IMR-90 (cell line): ENCODE results near the gene JMJD8. TPM values are rescaled to one million over a fixed set of nuclear protein-coding genes. Genes with fewer than 3 reads are reported as not detected.

Experiments used
- ATAC-seq: fragments of 200-7000 bp; cut with Tn5 transposase; 2 replicates; pipeline ENCODE4 v1.9.1; 2020; ENCODE audit warnings: low read depth, mild to moderate bottlenecking, moderate library complexity
- BruUV-seq: library from RNA; stranded (reverse); fragments of 400-500 nt; replicated peaks from 2 replicates; lab custom pipeline; 2021; lab: Mats Ljungman, UMichigan
- CTCF ChIA-PET: fragments of 300-600 bp; formaldehyde crosslinking; extraction: SDS; loops from one replicate; lab custom pipeline; 2021; ENCODE audit warnings: antibody characterized with exemption; lab: Yijun Ruan, JAX
- POLR2A ChIA-PET: fragments of 300-600 bp; sonication (Branson Sonifier 250); formaldehyde crosslinking; loops from one replicate; lab custom pipeline; 2022; ENCODE audit warnings: antibody characterized with exemption; ENCODE audit not compliant: unreplicated experiment; lab: Charles Lee
- DNase-seq: peaks from one replicate; pipeline ENCODE4 v3.0.0; 2013
- H2AFZ ChIP-seq: replicated peaks from 2 replicates; pipeline ENCODE3; 2013; ENCODE audit warnings: low read length, mild to moderate bottlenecking; ENCODE audit not compliant: poor library complexity
- H2AK5ac ChIP-seq: 2 replicates; pipeline ENCODE4 v1.6.1; 2013; ENCODE audit warnings: low read depth, low read length, inconsistent platforms
- H2AK9ac ChIP-seq: replicated peaks from 2 replicates; pipeline ENCODE3; 2013; ENCODE audit warnings: mild to moderate bottlenecking, low read depth, low read length, moderate library complexity; ENCODE audit not compliant: poor library complexity
- H2BK120ac ChIP-seq: 2 replicates; pipeline ENCODE4 v1.6.1; 2013; ENCODE audit warnings: low read depth, low read length, inconsistent platforms
- H2BK15ac ChIP-seq: 3 replicates; pipeline ENCODE4 v1.6.1; 2013; ENCODE audit warnings: low read depth, low read length, inconsistent platforms
- H2BK20ac ChIP-seq: 2 replicates; pipeline ENCODE4 v1.6.1; 2013; ENCODE audit warnings: low read depth, mild to moderate bottlenecking, inconsistent platforms, low read length, moderate library complexity
- H2BK5ac ChIP-seq: 2 replicates; pipeline ENCODE4 v1.6.1; 2013; ENCODE audit warnings: mild to moderate bottlenecking, low read depth, low read length, inconsistent platforms; ENCODE audit not compliant: poor library complexity, severe bottlenecking
- H3K14ac ChIP-seq: replicated peaks from 2 replicates; pipeline ENCODE4 v1.6.1; 2013; ENCODE audit warnings: low read depth, low read length, inconsistent platforms
- H3K18ac ChIP-seq: 2 replicates; pipeline ENCODE4 v1.6.1; 2013; ENCODE audit warnings: low read depth, low read length, control low read depth
- H3K23ac ChIP-seq: 2 replicates; pipeline ENCODE4 v1.6.1; 2013; ENCODE audit warnings: low read depth, low read length, inconsistent platforms
- H3K27ac ChIP-seq: 2 replicates; pipeline ENCODE4 v1.5.1; 2013; ENCODE audit warnings: mild to moderate bottlenecking, control low read depth, low read length; ENCODE audit not compliant: insufficient read depth
- H3K27me3 ChIP-seq: 2 replicates; pipeline ENCODE4 v1.6.1; 2013; ENCODE audit warnings: low read length; ENCODE audit not compliant: control insufficient read depth, insufficient read depth
- H3K36me3 ChIP-seq: 2 replicates; pipeline ENCODE4 v1.6.1; 2013; ENCODE audit warnings: low read length, mixed read lengths; ENCODE audit not compliant: control insufficient read depth, insufficient read depth
- H3K4ac ChIP-seq: 2 replicates; pipeline ENCODE4 v1.6.1; 2013; ENCODE audit warnings: low read depth, low read length, inconsistent platforms
- H3K4me1 ChIP-seq: 2 replicates; pipeline ENCODE4 v1.6.1; 2013; ENCODE audit warnings: low read length, mixed read lengths; ENCODE audit not compliant: control insufficient read depth, insufficient read depth
- H3K4me2 ChIP-seq: 2 replicates; pipeline ENCODE4 v1.6.1; 2013; ENCODE audit warnings: low read depth, mild to moderate bottlenecking, control low read depth, low read length, moderate library complexity
- H3K4me3 ChIP-seq: 2 replicates; pipeline ENCODE4 v1.5.1; 2013; ENCODE audit warnings: low read depth, mild to moderate bottlenecking, control low read depth, low read length, moderate library complexity; ENCODE audit not compliant: insufficient read depth
- H3K56ac ChIP-seq: 2 replicates; pipeline ENCODE4 v1.6.1; 2013; ENCODE audit warnings: low read length, inconsistent platforms; ENCODE audit not compliant: insufficient read depth; ENCODE audit errors: extremely low read depth
- H3K79me1 ChIP-seq, 2 experiments: 2 replicates each; pipeline ENCODE4 v1.6.1; 2013; ENCODE audit warnings: low read length in 2 of 2, inconsistent platforms in 1 of 2, low read depth in 1 of 2
- H3K9ac ChIP-seq: 2 replicates; pipeline ENCODE4 v1.6.1; 2013; ENCODE audit warnings: low read depth, low read length, control low read depth
- H3K9me1 ChIP-seq: 2 replicates; pipeline ENCODE4 v1.6.1; 2013; ENCODE audit warnings: low read length, inconsistent platforms; ENCODE audit not compliant: insufficient read depth
- H3K9me3 ChIP-seq: 2 replicates; pipeline ENCODE4 v1.6.1; 2013; ENCODE audit warnings: low read length; ENCODE audit not compliant: control insufficient read depth, insufficient read depth
- H4K20me1 ChIP-seq: 2 replicates; pipeline ENCODE4 v1.6.1; 2013; ENCODE audit warnings: low read length, inconsistent platforms; ENCODE audit not compliant: insufficient read depth
- H4K5ac ChIP-seq: 2 replicates; pipeline ENCODE4 v1.6.1; 2013; ENCODE audit warnings: mild to moderate bottlenecking, low read depth, low read length, control low read depth
- H4K8ac ChIP-seq, 2 experiments: 2 replicates each; pipeline ENCODE4 v1.6.1; 2013; ENCODE audit warnings: low read depth in 2 of 2, low read length in 2 of 2, control low read depth in 1 of 2, inconsistent platforms in 1 of 2
- H4K91ac ChIP-seq: 2 replicates; pipeline ENCODE4 v1.6.1; 2013; ENCODE audit warnings: low read depth, low read length, inconsistent platforms; ENCODE audit not compliant: insufficient read depth
- BHLHE40 ChIP-seq: fragments of 150-350 bp; IDR thresholded peaks from 2 replicates; pipeline ENCODE4 v1.6.1; 2016; ENCODE audit warnings: mild to moderate bottlenecking, low read depth, low read length
- CEBPB ChIP-seq: IDR thresholded peaks from 2 replicates; pipeline ENCODE4 v1.6.1; 2012; ENCODE audit warnings: low read depth, low read length, improper control_type of control experiment
- CHD1 ChIP-seq: IDR thresholded peaks from 2 replicates; pipeline ENCODE4 v1.6.1; 2012; ENCODE audit warnings: low read depth, low read length, improper control_type of control experiment
- CTCF ChIP-seq: conservative IDR thresholded peaks from 2 replicates; pipeline ENCODE4 v1.5.1; 2012; ENCODE audit warnings: mild to moderate bottlenecking, low read depth, low read length, improper control_type of control experiment
- ELK1 ChIP-seq: fragments of 150-350 bp; IDR thresholded peaks from 2 replicates; pipeline ENCODE4 v1.6.1; 2016; ENCODE audit warnings: low read depth, mild to moderate bottlenecking, low read length, moderate library complexity, borderline replicate concordance
- FOS ChIP-seq: fragments of 150-350 bp; IDR thresholded peaks from 2 replicates; pipeline ENCODE4 v1.6.1; 2016; ENCODE audit warnings: low read depth, low read length
- MAFK ChIP-seq: IDR thresholded peaks from 2 replicates; pipeline ENCODE4 v1.6.1; 2012; ENCODE audit warnings: low read depth, low read length, improper control_type of control experiment
- MAZ ChIP-seq: IDR thresholded peaks from 2 replicates; pipeline ENCODE4 v1.6.1; 2012; ENCODE audit warnings: low read depth, mild to moderate bottlenecking, low read length, improper control_type of control experiment, moderate library complexity, borderline replicate concordance
- MXI1 ChIP-seq: IDR thresholded peaks from 2 replicates; pipeline ENCODE4 v1.6.1; 2012; ENCODE audit warnings: low read depth, mild to moderate bottlenecking, low read length, moderate library complexity, borderline replicate concordance
- NFE2L2 ChIP-seq: fragments of 150-350 bp; IDR thresholded peaks from 2 replicates; pipeline ENCODE4 v1.6.1; 2016; ENCODE audit warnings: low read depth, mild to moderate bottlenecking, low read length
- POLR2A ChIP-seq: IDR thresholded peaks from 2 replicates; pipeline ENCODE4 v1.6.1; 2012; ENCODE audit warnings: mild to moderate bottlenecking, low read depth, low read length
- RAD21 ChIP-seq: IDR thresholded peaks from 2 replicates; pipeline ENCODE4 v1.6.1; 2012; ENCODE audit warnings: low read length, improper control_type of control experiment
- RCOR1 ChIP-seq: IDR thresholded peaks from 2 replicates; pipeline ENCODE4 v1.6.1; 2012; ENCODE audit warnings: mild to moderate bottlenecking, low read length, improper control_type of control experiment; ENCODE audit not compliant: insufficient replicate concordance
- RFX5 ChIP-seq: IDR thresholded peaks from 2 replicates; pipeline ENCODE4 v1.8.0; 2012; ENCODE audit warnings: low read depth, mild to moderate bottlenecking, low read length, moderate library complexity
- SMC3 ChIP-seq: fragments of 150-350 bp; IDR thresholded peaks from 2 replicates; pipeline ENCODE4 v1.6.1; 2016; ENCODE audit warnings: low read depth, mild to moderate bottlenecking, antibody characterized with exemption, low read length, moderate library complexity
- USF2 ChIP-seq: fragments of 150-350 bp; IDR thresholded peaks from 2 replicates; pipeline ENCODE4 v1.6.1; 2017; ENCODE audit warnings: mild to moderate bottlenecking, antibody characterized with exemption, low read length, low read depth
- WGBS, 2 experiments: methylation state at CpG; one replicate each; pipeline versions ENCODE4 v1.1.5 to v1.1.7; 2013; ENCODE audit warnings: missing lambda C conversion rate in 2 of 2; ENCODE audit not compliant: insufficient read length in 1 of 2; ENCODE audit errors: extremely low coverage in 2 of 2; 5-methylcytosine and 5-hydroxymethylcytosine counted together
- dilution Hi-C: fragments of 300-500 bp; cut with HindIII; formaldehyde crosslinking; loops from one replicate; pipeline ENCODE4 v1.14.3; 2018; ENCODE audit warnings: low sequenced_read_pairs; ENCODE audit not compliant: unreplicated experiment
- in situ Hi-C: fragments of 300-500 bp; cut with MboI; formaldehyde crosslinking; loops from 3 replicates; pipeline ENCODE4 v1.14.3; 2019; ENCODE audit warnings: low sequenced_read_pairs, inconsistent platforms, mixed read lengths
- intact Hi-C: fragments of 100-400 bp; cut with micrococcal nuclease; formaldehyde crosslinking; loops from 2 replicates; pipeline ENCODE4 v1.10.0; 2022
- polyA plus RNA-seq, 3 experiments: library from polyadenylated mRNA; depleted of rRNA; stranded (reverse); fragments of >200 nt; gene quantifications; 2 replicates each; pipeline ENCODE4 v1.2.3, GENCODE V29; 2012; ENCODE audit warnings: low replicate concordance in 1 of 3
- total RNA-seq: library from RNA; depleted of rRNA; stranded (reverse); fragments of >200 nt; gene quantifications from 2 replicates; pipeline ENCODE4 v1.2.3, GENCODE V29; 2012

The JMJD8 gene
- total and polyA plus RNA-seq, 2 of the 4 experiments (the other 2 are of a cell fraction): 17.7 to 62.5 TPM

DNA sequence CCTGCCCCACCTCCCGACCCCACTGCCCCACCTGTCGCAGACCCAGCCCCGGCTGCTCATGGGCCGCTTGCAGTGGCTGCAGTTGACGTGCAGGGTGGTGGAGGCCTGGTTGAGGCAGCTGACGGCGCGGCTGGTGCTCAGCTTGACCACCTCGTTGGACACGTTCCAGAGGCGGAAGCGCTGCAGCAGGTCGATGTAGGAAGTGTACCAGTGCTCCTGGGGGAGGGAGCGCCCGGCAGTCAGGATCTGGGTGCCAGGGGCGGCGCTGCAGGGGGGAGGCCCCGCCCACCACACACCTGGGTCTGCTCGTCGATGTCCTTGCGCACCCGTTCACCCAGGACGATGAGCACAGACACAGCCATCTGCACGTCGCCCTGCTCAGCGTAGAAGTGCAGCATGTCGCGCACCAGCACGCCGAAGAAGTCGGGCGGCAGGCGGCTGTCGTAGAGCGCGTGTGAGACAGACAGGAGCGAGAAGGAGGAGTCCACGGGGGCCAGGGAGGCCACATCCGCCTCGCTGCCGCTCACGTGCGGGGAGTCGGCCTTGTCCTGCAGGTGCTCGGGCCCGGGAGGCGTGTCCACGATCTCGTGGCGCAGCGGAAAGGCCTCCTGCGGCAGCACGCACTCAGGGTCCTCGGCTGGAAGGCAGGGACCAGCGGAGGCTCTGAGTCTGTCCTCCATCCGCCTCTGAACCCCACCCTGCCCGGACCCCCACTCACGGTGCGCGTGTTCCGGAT lies 995 bp upstream of the JMJD8 start:
- intact Hi-C loops: no loop called here
- POLR2A ChIA-PET: no interaction called here
- H3K4me2 ChIP-seq: no peak overlapping the region

More for the DNA sequence above, 995 bp upstream of the JMJD8 start:
- BruUV-seq: no TSS peak
- Histone ChIP-seq H3K4me1 (peaks cover 30% of the 10 kb centered on the region), H3K79me1 (peaks cover 19 to 64% of the 10 kb centered on the region in 2 experiments), H3K4me3 (no peak overlapping the region), H4K20me1 (peaks cover 32% of the 10 kb centered on the region), H2BK5ac (no peak overlapping the region), H3K18ac (no peak overlapping the region), H4K91ac (no peak overlapping the region), H2AK5ac (no peak overlapping the region), H3K23ac (no peak overlapping the region), H3K56ac (no peak overlapping the region), H2BK15ac (no peak overlapping the region), H3K9ac (no peak overlapping the region), H3K14ac (no peak overlapping the region), H4K8ac (no peak overlapping the region; a peak in 1 of 4 replicates), H2BK20ac (no peak overlapping the region), H3K4ac (no peak overlapping the region), H2AK9ac (peak overlapping the region; percentile 50), H2BK120ac (no peak overlapping the region), H3K9me1 (peaks cover 13% of the 10 kb centered on the region), H3K36me3 (peaks cover 41% of the 10 kb centered on the region), H3K27ac (no peak overlapping the region), H4K5ac (no peak overlapping the region), H3K27me3 (no peaks in the 10 kb centered on the region), H2AFZ (peak overlapping the region; percentile 40), H3K9me3 (no peaks in the 10 kb centered on the region)
- no peak for TF ChIP-seq CHD1
- TF ChIP-seq RFX5: no peak
- no peak for TF ChIP-seq MXI1
- no peak for TF ChIP-seq USF2
- no peak for TF ChIP-seq BHLHE40
- TF ChIP-seq POLR2A: no peak
- TF ChIP-seq NFE2L2: no peak
- no peak for TF ChIP-seq SMC3
- TF ChIP-seq CEBPB: no peak
- no peak for TF ChIP-seq ELK1
- TF ChIP-seq CTCF: no peak
- TF ChIP-seq MAFK: no peak
- no peak for TF ChIP-seq MAZ
- no peak for TF ChIP-seq RCOR1
- no peak for TF ChIP-seq FOS
- no peak for TF ChIP-seq RAD21
- in situ Hi-C loops: no loop called here
- 98% methylated on average over 44 of the region's 61 CpGs; no CpG with 5 or more reads in 1 of the 2 experiments for WGBS, 2 experiments
- no peak for DNase-seq
- CTCF ChIA-PET: no interaction called here
- dilution Hi-C loops: no loop called here
- no peak for ATAC-seq
